Colon (tissue), 2 donors: Measurements from ENCODE around the gene CLDND2.

Experiments
- FAIRE-seq: peaks from 2 replicates; lab custom pipeline; 2012; peaks lifted over from hg19 to GRCh38; lab: Jason Lieb, UNC
- donor health status: control.
- donor health status: control.

Gene CLDND2

DNA sequence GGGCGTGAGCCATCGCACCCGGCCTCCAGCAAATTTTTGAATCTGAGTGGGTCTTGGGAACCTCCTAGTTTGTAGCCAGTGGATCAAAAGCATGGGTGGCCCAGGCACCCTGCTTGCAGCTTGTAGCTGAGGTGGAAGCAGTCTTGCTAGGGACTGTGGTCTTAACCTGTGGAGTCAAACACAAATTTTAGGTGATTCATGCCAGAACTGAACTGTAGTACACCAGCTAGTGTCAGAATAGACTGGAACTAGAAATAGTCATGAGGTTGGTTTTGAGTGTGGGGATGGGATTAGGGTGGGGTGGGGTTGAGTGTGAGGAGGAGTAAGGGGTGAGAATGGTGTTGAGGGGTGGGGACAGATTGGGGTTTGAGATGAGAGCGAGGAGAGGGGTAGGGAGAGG is 13.2 kb upstream of the CLDND2 start:
- FAIRE-seq, result no peak

DNA sequence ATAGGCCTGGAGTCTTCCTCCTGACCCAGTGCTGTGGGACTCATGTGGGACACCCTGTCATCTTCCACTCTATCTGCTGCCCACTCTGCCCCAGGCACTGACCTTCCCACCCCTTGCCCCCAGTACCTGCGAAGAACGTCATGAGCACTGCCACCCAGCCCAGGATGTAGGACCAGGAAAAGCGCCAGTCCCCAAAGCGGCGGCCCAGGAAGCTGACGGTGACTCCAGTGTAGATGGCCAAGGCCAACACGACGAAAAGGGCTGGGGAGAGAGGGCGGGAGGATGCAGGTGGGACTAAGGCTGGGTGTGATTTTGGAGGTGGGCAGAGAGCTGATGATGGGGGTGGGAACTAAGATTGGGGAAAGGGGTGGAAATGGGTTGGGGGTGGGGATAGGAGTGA is 11.6 kb upstream of the CLDND2 start:
- no peak for FAIRE-seq

DNA sequence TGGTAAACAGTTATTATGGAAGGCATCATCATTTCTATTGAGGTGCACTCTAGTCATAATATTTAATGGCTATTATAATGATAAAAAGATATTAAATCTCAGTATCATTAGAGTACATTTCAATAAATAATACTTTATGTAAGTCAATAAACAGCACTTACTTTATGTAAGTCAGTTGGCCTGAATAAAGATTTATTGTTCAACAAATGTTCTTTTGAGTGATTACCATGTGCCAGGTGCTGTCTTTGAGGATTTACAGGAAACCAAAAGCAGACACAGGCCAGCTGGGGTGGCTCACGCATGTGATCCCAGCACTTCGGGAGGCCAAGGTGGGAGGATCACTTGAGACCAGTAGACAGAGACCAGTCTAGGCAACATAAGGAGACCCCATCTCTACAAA is 8.6 kb upstream of the CLDND2 start:
- no peak for FAIRE-seq

DNA sequence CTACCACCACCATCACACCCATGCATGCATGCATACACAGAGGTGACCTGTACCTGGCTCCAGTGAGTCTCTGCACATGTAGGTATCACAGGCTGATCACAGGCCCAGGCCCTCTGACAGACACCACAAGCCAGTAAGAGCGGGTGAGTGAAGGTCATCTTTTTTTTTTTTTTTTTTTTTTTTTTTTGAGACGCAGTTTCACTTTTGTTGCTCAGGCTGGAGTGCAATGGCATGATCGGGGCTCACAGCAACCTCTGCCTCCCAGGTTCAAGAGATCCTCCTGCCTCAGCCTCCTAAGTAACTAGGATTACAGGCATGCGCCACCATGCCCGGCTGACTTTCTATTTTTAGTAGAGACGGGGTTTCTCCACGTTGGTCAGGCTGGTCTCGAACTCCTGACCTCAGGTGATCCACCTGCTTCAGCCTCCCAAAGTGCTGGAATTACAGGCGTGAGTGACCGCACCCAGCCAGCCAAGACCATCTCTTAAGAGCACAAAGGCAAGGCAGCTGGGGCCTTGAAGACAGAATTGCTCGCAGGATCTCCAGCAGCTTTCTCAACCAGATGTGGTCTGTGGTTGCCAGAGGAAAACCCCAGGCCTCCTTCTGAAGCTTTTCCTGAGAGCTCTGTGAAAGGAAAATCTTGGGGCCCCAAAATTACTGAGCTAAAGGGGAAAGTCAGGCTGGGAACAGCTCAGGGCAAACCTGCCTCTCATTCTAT is 6.9 kb upstream of the CLDND2 start:
- no peak for FAIRE-seq

DNA sequence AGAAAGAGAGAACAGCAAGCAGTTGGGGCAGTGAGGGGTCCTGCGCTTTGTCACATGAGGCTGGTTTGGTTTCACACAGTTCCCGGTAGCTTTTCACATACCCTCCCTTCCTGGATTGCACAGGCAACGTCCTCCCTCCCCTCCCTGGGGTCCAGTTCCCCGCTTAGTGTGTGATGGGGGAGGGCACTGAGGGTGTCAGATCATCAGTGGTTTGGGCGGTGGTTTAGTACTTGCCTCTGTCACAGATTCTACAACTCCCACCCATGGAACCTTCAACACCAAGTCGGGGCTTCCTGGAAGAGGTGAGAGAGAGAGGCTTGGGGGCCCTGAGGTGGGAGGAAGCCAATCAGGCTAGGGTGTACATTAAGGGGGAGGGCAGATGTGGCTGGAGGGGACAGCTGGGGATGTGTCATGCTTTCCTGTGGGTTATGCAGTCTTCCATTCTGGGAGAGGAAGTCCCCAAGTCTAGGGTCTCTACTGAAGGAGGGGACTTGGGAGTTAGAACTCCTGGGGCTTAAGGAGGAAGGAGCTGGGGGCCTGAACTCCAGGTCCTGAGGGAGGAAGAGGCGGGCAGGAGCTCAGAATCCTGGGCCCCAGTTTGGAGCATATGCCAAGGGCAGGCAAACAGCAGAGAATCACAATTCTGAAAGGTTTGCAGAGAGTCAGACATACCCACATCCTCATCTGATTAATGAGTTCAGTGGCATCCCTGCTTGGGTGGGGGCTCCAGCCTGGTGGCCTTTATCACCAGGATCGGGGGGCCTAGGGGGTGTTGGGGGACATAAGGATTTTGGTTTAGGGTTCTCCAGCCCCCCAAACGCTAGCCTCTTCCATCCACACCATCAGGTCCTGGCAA is 4.1 kb upstream of the CLDND2 start, which contains the start of gene NKG7:
Gene NKG7 (minus strand): TSS at position 6 of the 856 bp plus-strand sequence. CDS start 119 bp downstream, outside the sequence.
- FAIRE-seq, result no peak

DNA sequence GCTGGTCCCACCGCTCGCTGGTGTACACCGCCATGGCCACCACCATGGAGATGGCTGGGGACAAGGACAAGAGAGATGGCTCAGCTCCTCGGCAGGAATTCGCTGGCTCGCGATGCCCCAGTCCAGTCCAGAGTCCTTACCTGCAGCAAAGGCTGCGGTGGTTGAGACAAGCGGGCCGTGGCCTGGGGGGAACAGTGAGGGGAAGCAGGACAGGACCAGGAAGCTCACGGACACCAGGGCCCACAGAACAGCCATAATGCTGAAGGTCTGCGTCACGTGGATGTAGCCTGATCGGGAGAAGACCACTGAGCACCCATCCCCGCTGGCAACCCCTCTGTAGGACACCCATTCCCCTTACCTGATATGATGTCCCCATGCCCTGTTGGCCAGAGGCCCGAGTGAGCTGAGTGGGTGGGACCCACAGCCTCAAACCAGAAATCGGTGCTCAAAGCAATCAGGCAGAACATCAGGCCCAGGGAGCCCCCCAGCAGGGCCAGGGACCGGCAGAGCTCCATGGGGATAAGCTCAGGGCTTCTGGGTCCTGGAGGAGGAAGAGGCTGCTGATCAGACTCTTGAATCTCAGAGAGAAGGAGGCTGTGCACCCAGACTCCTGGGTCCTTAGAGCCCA is 3.3 kb upstream of the CLDND2 start:
- FAIRE-seq, result no peak

DNA sequence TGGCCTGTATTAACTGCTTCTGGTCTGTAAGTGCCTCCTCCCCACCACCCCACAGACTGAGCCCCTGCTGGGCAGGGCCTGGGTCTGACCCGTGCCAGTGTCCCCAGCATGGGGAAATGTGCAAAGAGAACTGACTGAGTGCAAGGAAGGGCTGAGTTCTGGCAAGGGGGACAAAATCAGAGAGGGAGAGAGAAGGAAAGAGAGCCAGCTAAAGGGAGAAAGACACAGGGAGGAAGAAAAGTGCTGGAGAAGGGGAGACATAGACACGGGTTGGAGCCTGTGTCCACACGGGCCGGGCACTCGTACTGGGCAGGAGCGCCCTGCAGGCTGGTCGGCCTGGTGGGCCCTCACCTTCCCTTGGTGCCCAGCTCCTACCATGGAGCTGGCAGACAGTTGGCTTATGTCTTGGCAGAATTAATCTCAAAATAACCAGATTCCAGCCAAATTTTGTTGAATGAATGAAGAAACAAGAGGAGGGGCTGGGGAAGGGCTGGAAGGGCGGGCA is 2.4 kb upstream of the CLDND2 start:
- FAIRE-seq, result no peak

DNA sequence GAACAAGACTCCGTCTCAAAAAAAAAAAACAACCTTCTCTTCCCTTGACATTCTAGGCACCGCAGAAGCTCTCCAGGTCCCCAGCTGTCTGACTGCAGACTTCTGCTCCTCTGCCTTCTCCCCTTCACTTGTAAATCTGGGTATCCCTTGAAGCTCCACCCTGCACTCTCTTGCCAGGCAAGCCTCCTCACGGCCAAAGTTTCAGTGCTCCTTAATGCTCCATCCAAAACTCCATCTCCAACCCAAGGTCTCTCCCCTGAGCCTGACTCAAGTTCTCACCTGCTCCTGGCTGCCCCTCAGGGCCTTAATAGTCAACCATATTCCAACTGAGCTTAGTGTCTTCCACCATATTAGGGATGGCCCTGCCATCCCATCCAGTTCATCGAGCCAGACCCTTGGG is 1.4 kb upstream of the CLDND2 start:
- no peak for FAIRE-seq

DNA sequence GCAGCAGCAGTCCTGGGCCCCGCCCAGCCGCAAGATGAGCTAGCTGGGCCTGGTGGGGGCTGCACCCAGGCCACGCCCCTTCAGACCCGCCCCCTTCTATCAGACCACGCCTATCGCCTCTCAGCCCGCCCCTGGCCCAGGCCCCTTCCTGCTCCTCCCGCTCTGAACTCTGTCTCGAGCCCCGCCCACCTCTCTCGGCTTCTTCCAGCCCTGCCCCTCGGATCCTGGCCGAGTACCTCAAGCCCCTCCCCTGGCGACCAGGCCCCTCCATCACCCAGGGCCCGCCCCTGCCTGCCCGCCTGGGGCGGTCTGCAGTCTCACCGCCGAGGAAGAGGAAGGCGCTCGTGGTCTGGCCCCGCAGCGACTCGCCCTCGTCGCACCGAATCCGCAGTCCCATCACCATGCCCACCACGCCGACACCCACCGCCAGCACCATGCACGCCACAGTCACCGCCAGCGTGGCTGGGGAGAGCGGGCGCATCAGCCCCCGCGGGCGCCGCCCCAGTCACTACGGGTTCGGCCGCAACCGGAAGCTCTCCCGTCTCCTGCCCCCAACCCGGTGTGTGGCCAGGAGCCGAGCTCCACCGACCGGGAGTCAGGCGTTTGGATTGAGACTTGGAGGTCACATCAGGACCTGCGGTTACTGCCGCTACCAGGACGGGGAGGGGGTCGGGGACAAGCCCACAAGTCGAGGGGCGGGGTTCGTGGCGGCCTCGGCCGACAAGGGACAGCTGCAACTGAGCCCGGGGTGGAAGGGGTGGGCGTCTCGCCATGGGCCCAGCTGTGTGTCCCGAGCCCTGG is 1.0 kb downstream of the CLDND2 start:
- no peak for FAIRE-seq

DNA sequence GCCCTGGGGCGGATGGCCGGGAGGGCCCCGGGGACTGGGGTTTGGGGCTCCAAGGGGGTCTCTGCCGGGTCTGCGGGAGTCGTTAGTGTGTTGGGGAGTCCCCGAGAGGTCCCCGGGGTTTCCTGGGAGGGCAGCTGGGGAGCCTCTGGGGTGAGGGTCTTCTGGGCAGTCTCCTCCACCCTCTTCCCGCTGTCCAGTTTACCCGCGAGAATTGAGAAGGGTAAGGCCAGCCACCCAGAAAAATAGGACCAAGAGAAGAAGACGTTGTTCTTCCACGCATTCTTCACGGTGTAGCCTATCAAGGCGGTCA is 1.6 kb downstream of the CLDND2 start:
- FAIRE-seq, result no peak

DNA sequence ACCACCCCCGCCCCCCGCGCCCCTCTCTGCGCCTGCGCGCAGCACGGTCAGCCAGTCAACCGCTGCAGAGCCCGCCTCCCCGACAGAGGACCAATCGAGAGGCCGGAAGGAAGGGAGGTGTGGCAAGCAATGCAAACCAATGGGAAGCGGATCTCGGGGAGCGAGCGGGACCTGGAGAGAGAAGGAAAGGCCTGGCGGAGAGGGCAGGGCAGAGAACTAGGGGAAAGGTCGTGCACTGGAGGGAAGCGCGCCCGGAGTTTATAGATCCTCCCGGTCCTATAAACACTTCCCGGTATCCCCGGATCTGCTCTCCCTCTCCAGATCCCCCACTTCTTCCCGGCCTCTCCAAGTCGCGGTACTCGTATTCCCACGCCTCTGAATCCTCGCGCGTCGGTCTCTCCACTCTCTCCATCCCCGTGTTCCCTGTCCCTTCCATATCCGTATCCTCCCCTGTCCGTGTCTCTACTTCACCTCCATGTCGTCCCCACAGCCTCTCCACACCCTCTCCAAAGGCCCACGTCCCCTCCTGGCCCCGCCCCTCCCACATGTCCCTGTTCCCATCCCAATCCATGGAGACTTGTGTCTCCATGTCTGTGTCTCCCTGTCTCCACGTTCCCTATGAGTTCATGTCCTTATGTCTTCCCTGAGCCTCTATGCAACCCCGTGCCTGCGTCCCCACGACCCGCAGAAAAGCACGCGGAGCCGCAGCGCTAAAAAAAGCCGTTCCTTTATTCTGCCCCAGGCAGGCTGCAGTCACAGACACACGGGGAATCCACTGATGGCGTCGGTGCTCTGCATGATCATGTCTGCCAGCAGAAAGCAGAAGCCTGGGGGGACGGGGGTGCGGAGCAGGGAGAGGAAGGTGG is 2.2 kb downstream of the CLDND2 start:
- FAIRE-seq, result no peak

DNA sequence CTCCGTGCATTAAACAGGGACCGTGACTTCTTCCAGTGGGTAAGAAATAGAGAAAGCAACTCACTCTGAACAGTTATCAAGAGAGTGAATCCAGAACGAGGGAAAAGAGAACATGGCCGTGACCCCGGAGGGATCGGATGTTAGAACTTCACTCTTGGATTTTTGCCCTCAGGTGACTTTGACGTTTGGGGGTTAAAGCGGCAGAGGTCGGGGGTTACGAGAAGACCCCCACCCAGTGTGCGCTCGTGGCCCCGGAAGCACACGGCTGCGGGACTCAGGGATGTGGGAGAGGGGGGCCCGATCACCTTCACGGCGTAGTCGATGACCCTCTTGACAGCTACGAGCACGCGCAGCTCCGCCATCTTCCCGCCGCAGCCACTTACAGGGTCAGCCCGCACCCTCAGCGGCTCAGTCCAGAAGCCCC is 2.8 kb downstream of the CLDND2 start, which contains the start of gene ETFB:
Gene ETFB (minus strand): TSS at position 424 of the 424 bp plus-strand sequence. CDS start 62 bp downstream, at position 362.
- FAIRE-seq, result no peak

DNA sequence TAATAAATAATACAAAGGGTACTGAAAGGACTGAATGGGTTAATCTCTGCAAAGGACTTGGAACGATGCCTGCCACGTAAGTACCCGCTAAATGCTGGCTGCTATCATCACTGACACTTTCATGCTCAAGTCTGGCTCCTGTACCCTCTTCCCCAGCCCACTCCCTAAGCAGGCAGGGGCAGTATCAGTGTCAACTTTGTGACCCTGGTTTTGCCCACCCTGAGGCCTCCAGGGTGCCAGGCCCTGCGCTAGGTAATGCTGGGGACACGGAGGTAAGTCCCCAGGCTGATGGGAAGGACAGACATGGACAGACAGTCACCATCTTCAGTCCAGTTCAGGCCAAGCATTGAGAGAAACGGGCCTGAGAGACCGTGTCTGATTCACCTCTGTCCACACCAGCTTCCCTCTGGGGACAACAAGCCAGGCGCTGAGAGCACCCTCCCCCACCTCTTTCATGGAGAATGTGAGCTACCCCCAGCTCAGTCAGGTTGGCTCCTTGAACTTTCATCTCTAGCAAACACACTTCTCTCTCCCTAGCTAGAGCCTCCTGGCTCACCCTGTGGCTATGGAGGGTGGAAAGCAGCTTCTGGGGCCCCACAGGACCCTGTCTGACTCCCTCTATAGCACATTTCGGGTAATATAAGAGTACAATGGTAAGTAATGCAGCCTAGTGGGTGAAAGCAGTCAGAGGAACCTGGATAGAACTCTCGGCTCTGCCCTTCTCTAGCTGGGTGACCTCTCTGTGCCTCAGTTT is 3.4 kb downstream of the CLDND2 start:
- FAIRE-seq, result no peak

DNA sequence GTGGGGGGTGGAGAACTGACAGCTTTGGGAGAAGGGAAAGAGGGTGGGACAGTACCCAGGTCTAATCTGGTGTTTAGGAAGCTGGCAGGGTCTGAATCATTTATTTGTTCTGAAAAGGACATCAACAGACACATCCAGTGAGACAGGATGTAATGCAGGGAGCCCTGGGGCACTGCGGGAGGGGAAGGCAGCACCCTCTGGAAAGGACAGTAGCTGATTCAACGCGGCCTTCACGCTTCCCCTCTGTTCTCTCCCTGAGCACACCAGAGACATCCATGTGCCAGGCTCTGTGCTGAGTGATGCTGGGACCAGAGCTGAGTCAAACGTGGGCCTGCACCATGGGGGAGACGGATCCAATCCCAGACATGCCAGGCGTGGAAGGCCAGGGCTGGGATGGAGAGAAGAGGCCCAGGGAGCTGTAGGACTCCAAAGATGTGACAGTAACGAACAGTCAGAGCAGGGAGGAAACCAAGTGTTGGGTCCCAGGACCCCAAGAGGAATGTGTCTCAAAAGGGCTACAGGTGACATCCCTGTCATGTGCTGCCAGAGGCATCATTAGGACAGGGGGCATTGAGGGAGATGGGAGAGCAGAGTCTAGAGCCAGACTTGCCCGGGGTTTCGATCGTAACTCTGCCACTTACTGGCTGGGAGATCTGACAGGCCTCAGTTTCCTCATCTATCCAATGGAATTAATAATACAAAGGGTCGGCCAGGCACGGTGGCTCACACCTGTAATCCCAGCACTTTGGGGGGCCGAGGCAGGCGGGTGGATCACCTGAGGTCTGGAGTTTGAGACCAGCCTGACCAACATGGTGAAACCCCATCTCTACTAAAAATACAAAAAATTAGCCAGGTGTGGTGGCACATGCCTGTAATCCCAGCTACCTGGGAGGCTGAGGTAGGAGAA is 4.3 kb downstream of the CLDND2 start:
- FAIRE-seq, result no peak

DNA sequence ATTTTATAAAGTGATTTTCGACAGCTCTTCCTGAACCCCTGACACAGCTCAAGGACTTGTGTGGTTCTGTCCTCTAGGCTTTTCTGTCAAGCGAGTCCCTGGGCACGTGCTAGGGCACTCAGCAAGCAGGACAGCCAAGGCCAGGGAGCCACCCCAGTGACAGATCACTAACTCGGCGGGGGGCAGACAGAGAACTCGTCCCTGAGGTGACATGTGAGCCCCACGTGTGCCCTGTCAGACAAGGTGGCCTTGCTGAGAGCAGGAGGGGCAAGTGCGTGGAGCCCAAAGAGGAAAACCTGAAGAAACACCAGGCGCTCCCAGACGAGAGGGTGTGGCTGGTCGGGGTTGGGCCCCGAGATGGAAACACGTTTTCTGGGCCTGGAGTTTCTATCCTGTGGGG is 7.6 kb downstream of the CLDND2 start:
- FAIRE-seq, result no peak

DNA sequence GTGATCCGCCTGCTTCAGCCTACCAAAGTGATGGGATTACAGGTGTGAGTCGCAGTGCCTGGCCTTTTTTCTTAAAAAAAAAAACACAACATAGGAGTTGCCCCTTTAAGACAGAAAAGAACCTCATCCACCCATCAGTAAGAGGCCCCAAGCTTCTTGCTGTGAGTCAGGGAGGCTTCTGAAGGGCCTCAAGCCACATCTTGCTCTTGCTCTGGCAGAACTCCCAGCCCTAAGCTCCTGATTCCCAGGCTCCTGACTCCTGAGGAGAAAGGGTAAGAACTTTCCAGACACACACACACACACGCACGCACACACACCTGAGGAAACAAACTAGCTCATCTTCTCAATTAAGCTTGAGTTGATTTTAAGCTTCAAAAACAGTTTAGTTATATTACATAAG is 9.5 kb downstream of the CLDND2 start:
- no peak for FAIRE-seq

DNA sequence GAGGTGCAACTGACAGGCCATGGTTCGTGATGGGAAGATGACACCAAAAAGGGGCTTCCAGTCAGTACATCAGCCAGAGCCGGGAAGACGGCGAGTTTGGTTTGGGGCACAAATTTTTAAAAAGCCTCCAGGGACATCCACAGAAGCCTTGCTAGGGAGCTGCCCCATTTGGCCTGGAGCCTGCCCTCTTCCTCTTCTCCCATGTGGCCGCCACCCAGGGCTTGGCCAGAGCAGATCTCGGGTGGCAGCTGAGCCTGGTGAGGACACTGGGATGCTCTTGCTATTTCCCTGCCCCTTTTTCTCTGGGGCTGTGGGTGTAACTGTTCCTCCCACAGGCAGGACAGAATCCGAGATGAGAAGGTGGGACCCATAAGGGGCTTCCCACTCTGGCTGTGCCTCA is 10.9 kb downstream of the CLDND2 start:
- no peak for FAIRE-seq

DNA sequence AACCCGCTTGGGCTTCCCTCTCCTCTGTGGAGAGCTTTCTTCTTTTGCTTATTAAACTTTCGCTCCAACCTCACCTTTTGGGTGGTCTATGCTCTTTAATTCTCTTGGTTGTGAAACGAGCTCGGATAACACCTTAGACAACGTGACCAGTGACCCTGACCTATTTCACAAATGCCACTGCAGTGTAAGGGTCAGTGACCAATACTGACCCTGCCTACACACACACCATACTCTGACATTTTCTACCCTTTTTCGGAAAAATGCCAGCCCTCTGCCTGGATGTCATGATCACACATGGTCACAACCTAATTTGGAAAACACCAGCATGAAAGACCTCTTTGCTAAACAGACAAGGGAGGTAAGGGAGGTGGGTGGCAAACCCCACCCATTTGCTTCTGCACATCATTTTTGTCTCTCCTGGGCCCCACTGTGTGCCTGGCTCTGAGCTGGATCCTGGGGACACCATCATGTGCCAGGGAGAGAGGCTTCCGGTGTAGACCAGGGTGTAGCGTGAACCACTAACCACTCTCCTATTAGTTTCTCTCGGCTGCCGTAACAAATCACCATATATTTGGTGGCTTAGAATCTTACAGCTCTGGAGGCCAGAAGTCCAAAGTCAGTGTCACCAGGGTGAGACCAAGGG is 12.5 kb downstream of the CLDND2 start:
- no peak for FAIRE-seq

DNA sequence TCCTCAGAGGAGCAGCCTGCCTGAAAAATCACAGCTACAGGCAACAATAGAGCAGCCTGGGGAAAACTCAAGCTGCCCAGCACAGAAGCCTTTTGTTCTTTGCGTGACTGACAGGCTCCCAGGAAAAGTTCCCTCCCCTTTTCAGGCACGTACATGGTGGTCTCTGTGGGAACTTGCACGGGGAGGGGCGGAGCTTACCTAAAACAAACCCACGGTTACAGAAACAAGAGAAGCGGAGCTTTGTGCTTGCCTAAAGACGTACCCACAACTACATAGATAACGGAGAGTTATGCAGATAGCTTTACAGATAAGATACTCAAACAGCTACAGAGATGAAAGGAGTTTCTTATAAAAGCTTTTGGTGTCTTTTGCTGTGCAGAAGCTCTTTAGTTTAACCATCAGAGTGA is 14.1 kb downstream of the CLDND2 start:
- no peak for FAIRE-seq
